Left ventricle myocardium inferior (tissue), 1 donor: ENCODE results near the gene FOXN4. TPM values are rescaled to one million over a fixed set of nuclear protein-coding genes. Genes with fewer than 3 reads are reported as not detected.
A peak's percentile ranks its signal among the peaks of the same experiment; 100 is the strongest.

ENCODE experiments used
- DNase-seq: peaks from one replicate; pipeline ENCODE4 v3.0.0-alpha.2; 2020
- H3K27ac ChIP-seq: fragments of 200-600 bp; replicated peaks from 2 replicates; pipeline ENCODE4 v1.8.0; 2021
- H3K27me3 ChIP-seq: fragments of 200-600 bp; 2 replicates; pipeline ENCODE4 v1.8.0; 2021; ENCODE audit warnings: low read depth
- H3K36me3 ChIP-seq: fragments of 200-600 bp; 2 replicates; pipeline ENCODE4 v1.8.0; 2021
- H3K4me1 ChIP-seq: fragments of 200-600 bp; 2 replicates; pipeline ENCODE4 v1.8.0; 2021
- H3K4me3 ChIP-seq: fragments of 200-600 bp; 2 replicates; pipeline ENCODE4 v1.8.0; 2021; ENCODE audit warnings: mild to moderate bottlenecking, moderate library complexity
- H3K9me3 ChIP-seq: fragments of 200-600 bp; replicated peaks from 2 replicates; pipeline ENCODE4 v1.8.0; 2021
- CTCF ChIP-seq: fragments of 200-600 bp; IDR thresholded peaks from 2 replicates; pipeline ENCODE4 v1.8.0; 2021; ENCODE audit warnings: antibody characterized with exemption, mild to moderate bottlenecking, borderline replicate concordance
- intact Hi-C: fragments of 100-400 bp; cut with micrococcal nuclease; formaldehyde crosslinking; loops from one replicate; pipeline ENCODE4 v1.11.0; 2022
- total RNA-seq: library from RNA; stranded (reverse); fragmentation: NEBNext Ultra II Directional; extraction: Animal tissue kit (Norgen Biotek cat#: 25700); gene quantifications from one replicate; pipeline ENCODE4 v1.2.1, GENCODE V29; 2021
- donor health status: DM: no; HTN: yes; CAD: no; lungs with severe emphysema.

FOXN4 gene
- total RNA-seq, 1 donor from 2014 or later, result not detected

- Histone ChIP-seq H3K4me3 (peak overlapping the region; percentile 20), H3K36me3 (peaks cover 96% of the 10 kb centered on the region), H3K27me3 (no peaks in the 10 kb centered on the region), H3K4me1 (peaks cover 13% of the 10 kb centered on the region), H3K9me3 (peaks cover 8% of the 10 kb centered on the region), H3K27ac (peak overlapping the region; percentile 65)
- DNase-seq, result peak; percentile 70
- peak; percentile 81 for TF ChIP-seq CTCF
- intact Hi-C loops, result loop anchor here (5.0 kb wide), 1 partner anchor 123 kb away; no protein-coding TSS in a partner anchor
Measured at GRCh38 chr12:109264095-109264942, 44.8 kb downstream of the FOXN4 start.

- no peaks in the 10 kb centered on the region for H3K27me3 ChIP-seq
- no peak for DNase-seq
- TF ChIP-seq CTCF, result no peak
- H3K9me3 ChIP-seq, result peaks cover 8% of the 10 kb centered on the region
- no peak overlapping the region for H3K27ac ChIP-seq
- H3K4me1 ChIP-seq, result peaks cover 13% of the 10 kb centered on the region
- intact Hi-C loops, result loop anchor here (5.0 kb wide), 1 partner anchor 124 kb away; no protein-coding TSS in a partner anchor
- H3K4me3 ChIP-seq, result no peak overlapping the region
- H3K36me3 ChIP-seq, result peaks cover 100% of the 10 kb centered on the region
Measured at GRCh38 chr12:109263439-109263838, 45.6 kb downstream of the FOXN4 start.

- no peak for TF ChIP-seq CTCF
- Histone ChIP-seq H3K4me3 (no peak overlapping the region), H3K36me3 (peaks cover 100% of the 10 kb centered on the region), H3K27ac (no peak overlapping the region), H3K9me3 (peaks cover 8% of the 10 kb centered on the region), H3K4me1 (peaks cover 13% of the 10 kb centered on the region), H3K27me3 (no peaks in the 10 kb centered on the region)
- intact Hi-C loops, result loop anchor here (5.0 kb wide), 1 partner anchor 125 kb away; no protein-coding TSS in a partner anchor
- DNase-seq, result no peak
Measured at GRCh38 chr12:109261939-109262338, 47.1 kb downstream of the FOXN4 start.

- no peaks in the 10 kb centered on the region for H3K27me3 ChIP-seq
- no peak for TF ChIP-seq CTCF
- peaks cover 100% of the 10 kb centered on the region for H3K36me3 ChIP-seq
- H3K9me3 ChIP-seq, result peaks cover 8% of the 10 kb centered on the region
- H3K27ac ChIP-seq, result no peak overlapping the region
- no peak overlapping the region for H3K4me3 ChIP-seq
- peaks cover 13% of the 10 kb centered on the region for H3K4me1 ChIP-seq
- no peak for DNase-seq
- intact Hi-C loops, result loop anchor here (5.0 kb wide), 1 partner anchor 126 kb away; no protein-coding TSS in a partner anchor
Measured at GRCh38 chr12:109261087-109261486, 48.0 kb downstream of the FOXN4 start.

- Histone ChIP-seq H3K4me3 (no peak overlapping the region), H3K36me3 (peaks cover 100% of the 10 kb centered on the region)
- intact Hi-C loops, result no loop called here
Measured at GRCh38 chr12:109259545-109259895, 49.6 kb downstream of the FOXN4 start.

More at GRCh38 chr12:109259545-109259895, 49.6 kb downstream of the FOXN4 start:
- no peaks in the 10 kb centered on the region for H3K27me3 ChIP-seq
- H3K4me1 ChIP-seq, result peaks cover 6% of the 10 kb centered on the region
- no peak for DNase-seq
- peaks cover 8% of the 10 kb centered on the region for H3K9me3 ChIP-seq
- TF ChIP-seq CTCF, result no peak
- H3K27ac ChIP-seq, result no peak overlapping the region
